CD4-positive, alpha-beta T cell treated with Interleukin-17A for 4 hours (primary cell): ENCODE results near the gene CDRT15.
A peak's percentile ranks its signal among the peaks of the same experiment; 100 is the strongest.
"Not testable (repeated sequence)": the region's sequence is repeated elsewhere in the genome, so short reads cannot be mapped to it uniquely, and the experiment has no call there.

ENCODE experiments used
- DNase-seq: peaks from one replicate; pipeline ENCODE4 v3.0.0-alpha.2; 2020; ENCODE audit warnings: mixed read lengths

The CDRT15 gene

GRCh38 chr17:14236762-14237161 is at the start of gene CDRT15:
TSS of gene CDRT15 (minus strand) at chr17:14236862. CDS start at chr17:14236833, 29 bp downstream.
- not testable (repeated sequence) for DNase-seq

DNA sequence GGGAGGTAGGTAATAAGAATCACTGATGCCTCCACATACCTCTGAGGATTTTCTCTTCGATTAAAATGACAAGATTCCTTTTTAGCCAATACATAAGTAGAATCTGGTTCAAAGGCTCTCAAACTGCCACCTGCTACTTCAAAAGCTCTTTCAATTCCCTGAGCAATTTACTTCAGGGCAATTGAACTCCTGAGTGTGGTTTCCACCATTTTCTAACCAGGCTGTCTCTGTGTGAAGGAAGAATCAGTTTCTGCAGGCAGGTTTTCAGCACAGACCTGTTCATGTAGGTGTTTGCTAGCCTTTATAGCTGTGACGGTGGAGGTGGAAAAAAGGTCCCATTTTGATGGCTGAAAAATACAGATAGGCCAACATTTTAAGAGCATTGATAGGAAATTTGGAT is 46.1 kb upstream of the CDRT15 start:
- no peak for DNase-seq

GRCh38 chr17:14281530-14281929 is 44.9 kb upstream of the CDRT15 start:
- no peak for DNase-seq

DNA sequence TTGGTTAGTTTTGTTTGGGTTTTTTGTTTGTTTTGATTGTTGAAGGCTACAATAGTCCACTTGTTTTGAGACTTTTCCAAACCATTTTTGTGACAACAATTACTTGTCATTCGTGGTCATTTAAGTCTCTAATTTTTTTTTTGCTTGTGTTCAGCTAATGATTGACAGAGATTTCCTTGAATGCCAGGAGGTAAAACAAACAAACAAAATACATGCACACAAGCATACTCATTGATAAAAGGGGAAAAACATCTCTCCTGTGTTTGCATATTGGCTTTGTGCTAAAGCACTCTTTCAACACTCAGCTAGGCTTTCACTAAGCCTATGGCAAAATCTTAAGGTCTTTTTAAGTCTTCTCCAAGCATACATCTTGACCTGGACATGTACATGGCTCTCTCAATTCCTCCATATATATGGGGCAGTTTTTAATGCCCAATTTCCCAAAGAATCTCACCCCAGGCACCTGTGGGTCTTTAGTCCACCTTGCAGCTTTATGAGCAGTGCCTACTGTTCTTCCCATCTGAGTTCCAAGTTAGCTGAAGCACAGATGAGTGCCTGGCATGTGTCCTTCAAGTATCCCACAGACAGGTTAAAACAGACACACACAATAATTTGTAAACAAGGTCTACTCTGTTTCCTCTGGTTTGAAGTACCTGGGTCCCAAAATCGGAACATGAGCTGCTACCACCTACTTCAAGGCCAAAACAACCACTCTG is 40.0 kb upstream of the CDRT15 start:
- DNase-seq = no peak

GRCh38 chr17:14270508-14270907 is 33.8 kb upstream of the CDRT15 start:
- no peak for DNase-seq

DNA sequence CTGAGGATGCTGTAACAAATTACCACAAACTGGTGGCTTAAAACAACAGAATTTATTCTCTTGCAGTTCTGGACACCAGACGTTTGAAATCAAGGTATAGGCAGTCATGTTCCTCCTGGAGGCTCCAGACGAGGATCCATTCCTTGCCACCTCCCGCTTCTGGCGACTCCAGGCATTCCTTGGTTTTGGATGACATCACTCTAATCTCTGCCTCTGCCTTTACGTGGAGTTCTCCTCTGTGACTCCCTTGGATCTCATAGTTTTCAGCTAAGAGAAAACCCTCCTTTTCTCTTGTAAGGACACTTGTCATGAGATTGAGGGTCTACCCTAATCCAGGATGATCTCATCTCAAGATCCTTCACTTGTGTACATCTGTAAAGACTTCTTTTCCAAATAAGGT is 32.8 kb upstream of the CDRT15 start:
- DNase-seq = no peak

DNA sequence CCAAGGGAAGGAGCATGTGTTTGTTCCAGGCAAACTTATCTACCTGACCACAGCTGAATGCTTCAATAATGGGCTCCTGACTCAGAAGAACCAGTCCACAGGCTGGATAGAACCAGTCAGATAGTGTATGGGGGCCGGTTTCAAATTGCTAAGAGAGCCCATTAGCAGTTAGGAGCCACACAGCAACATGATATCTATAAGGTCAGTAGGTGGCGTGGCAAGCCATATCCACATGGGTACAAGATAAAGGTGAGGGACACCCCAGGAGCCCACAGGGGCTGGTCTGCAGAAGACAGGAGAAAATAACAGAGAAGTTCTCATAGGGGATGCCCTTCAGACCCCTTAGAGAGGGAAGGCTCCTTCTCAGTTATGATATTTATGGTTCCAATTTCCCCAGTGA is 31.6 kb upstream of the CDRT15 start:
- DNase-seq = peak; percentile 22

DNA sequence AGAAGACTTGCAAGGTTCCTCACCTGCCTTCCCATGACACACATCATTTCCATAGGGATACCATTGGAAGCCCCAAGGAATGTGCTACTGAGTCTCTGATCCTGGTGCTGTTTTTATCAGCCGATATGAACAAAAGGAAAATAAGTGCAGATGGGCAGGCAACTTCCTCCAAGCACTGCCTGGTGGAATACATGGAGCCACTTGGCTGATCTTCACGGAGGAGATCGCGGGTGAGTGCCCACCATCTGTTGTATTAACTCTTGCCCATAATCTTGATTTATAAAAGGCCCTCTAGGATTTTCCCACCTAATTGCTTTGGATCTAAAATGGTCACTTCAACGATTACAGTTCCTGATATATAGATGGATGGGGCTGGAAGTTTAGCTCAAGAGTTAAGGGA is 24.7 kb upstream of the CDRT15 start:
- DNase-seq = no peak

DNA sequence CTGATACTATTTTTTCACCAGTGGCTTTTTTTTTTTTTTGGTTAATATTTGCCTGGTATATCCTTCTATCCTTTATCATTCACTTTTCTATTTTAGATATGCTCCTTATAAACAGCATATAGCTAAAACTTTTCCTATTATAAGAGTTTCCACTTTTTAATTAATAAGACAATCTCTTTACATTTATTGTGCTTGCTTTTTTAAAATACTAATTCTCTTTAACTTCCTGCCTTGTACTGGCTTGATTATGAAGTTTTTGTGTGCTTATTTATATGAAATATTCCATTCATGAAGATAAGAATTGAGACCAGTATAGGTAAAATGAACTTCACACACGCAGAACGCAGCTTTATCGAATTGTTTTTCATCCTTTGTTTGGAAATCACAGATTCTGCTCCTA is 9.0 kb upstream of the CDRT15 start:
- no peak for DNase-seq

GRCh38 chr17:14245002-14245401 is 8.3 kb upstream of the CDRT15 start:
- no peak for DNase-seq

DNA sequence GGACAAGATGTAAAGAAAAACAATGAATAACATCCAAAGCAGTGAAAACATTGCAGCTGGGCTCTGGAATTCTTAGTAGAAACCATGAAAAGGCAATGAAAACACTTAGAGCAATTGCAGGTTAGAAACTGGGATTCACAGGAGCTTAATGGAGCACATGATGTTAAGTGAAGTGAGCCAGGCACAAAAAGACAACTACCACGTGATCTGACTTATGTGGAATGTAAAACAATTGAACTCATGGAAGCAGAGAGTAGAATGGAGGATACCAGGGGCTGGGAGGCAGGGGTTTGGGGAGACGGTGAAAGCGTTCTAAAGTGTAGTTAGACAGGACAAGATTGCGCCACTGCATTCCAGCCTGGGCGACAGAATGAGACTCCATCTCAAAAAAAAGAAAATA is 2.6 kb upstream of the CDRT15 start:
- DNase-seq = not testable (repeated sequence)

GRCh38 chr17:14236032-14236431 is 630 bp downstream of the CDRT15 start:
- DNase-seq = not testable (repeated sequence)

DNA sequence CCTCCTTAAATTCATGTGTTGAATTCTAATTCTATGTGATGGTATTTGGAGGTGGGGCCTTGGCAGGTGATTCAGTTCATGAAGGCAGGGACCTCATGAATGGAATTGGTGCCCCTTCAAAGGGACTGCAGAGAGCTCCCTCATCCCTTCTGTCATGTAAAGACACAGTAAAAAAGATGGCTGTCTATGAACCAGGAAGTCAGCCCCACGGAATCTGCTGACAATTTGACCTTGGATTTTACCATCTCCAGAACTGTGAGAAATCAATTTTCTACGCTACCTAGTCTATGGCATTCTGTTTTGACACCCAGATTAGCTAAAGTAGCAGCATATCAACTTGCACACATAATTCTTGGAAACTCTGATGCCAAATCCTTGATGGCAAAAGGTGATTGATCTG is 1.6 kb downstream of the CDRT15 start:
- DNase-seq = not testable (repeated sequence)

GRCh38 chr17:14231187-14231586 is 5.5 kb downstream of the CDRT15 start:
- DNase-seq = not testable (repeated sequence)

- no peak for DNase-seq
Observed at GRCh38 chr17:14228903-14229302, 7.8 kb downstream of the CDRT15 start.

GRCh38 chr17:14227052-14227451 is 9.6 kb downstream of the CDRT15 start:
- DNase-seq = no peak

DNA sequence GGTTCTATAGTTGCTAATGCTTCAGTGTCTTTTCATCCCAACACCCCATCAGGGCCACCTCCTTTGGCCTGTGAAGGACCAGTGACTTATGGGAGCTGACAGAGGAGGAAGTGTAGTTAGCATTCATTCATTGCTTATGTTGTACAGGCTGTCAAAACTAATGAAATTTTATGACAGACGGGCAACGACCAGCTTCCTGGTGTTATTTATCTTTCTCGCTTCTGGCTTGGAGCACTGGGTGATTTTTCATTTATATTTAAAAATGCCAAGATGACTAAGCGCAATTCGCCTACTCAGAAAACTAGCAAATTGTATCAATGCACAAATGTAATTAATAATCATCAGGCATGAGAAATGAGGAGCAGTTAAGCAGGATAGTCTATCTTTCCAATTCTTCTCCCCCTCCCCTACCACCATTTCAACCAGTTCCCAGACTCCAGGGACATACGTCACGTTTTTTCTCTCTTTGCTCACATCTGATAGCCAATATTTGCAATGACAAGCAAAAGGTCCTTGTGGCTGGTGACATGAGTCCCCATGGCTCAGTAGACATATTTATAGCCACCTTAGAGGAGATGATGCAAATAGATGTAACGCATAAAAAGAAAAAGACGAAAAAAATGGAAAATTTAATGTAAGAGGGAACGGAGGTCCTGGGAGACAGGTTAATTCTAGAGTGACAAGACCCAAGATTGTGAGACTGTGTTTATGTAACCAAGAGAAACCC is 11.2 kb downstream of the CDRT15 start:
- no peak for DNase-seq

DNA sequence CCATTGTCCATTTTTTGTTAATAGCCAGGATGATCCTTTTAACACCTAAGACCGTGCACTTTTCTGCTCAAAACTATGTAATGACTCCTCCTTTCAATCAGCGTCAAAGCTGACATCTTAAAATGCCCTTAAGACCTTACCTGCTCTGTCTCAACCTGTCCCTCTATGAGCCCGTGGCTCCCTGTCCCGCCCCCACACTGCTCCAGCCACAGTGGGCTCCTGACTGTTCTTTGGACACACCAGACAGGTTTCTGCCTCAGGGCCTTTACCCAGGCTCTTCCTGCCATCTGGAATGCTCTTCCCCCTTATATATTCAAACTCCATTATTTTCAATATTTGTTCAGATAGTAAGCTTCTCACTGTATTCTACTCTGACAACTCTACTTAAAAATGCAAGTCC is 14.1 kb downstream of the CDRT15 start:
- DNase-seq = no peak

- no peak for DNase-seq
Observed at GRCh38 chr17:14214271-14214670, 22.4 kb downstream of the CDRT15 start.

GRCh38 chr17:14212401-14212800 is 24.3 kb downstream of the CDRT15 start:
- DNase-seq = no peak

DNA sequence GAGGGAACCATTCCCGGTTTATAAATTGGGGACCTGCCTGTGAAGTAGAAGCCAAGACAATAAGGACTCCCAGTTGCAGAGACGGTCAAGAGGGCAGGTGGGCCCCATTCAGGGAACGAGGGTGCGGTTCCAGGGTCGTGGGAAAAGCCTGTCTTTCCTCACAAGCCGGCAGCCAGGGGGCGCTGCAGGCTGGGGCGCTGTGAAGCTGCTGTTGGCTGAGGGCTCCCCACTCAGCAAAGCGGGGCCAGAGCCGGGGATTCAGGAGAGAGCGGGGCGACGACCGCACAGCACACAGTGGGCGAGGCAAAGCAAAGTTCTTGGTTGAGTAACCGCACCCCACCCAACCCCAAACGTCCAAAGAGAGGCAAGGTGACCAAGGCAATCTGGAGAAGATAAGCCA is 24.9 kb downstream of the CDRT15 start:
- DNase-seq = peak; percentile 73

DNA sequence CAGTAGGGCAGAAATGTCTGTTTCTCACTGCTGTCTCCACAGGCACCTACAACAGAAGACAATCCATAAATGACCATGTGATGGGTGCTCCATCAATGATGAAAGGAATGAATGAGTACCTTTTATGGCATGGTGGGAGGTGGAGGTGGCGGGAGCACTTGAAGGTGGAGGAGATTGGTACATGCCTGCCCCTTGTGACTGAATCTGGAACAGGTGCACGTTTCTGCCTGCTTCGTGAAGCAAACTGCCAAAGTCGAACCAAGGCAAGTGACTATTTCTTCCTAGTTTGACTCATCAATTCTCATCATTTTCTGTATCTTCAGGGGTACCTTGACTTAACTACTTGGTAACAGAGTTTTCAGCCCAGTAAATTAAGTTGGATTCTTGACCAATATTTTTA is 25.4 kb downstream of the CDRT15 start:
- DNase-seq = no peak

DNA sequence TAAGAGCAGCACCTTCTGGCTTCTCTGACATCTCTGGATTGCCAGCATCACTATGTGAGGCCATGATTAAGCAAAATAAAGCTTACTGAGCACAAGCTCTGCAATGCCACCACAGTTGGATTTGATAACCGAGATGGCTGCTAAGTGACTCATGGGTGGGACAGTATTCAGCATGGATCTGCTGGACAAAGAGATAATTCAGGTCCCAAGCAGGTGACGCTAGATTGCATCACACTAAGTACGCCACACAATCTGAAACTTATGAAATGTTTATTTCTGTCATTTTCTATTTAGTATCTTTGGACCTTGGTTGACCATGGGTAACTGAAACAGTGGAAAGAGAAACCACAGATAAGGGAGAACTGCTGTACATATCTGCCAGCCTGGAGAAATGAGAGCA is 27.4 kb downstream of the CDRT15 start:
- DNase-seq = no peak

- no peak for DNase-seq
Observed at GRCh38 chr17:14207791-14208190, 28.9 kb downstream of the CDRT15 start.

DNA sequence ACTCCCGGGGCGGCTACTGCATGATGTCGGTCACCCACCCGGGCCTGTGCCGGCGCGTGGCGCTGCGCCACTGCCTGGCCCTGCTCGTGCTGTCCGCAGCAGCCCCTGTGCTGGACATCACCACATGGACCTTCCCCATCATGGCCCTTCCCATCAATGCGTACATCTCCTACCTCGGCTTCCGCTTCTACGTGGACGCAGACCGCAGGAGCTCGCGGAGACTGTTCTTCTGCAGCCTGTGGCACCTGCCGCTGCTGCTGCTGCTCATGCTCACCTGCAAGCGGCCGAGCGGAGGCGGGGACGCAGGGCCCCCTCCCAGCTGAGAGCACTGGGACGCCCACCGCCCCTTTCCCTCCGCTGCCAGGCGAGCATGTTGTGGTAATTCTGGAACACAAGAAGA is 29.8 kb downstream of the CDRT15 start:
- DNase-seq = no peak
